NCI-H748 (cell line): ENCODE results near the gene USP9X.
"Not testable (repeated sequence)": the region's sequence is repeated elsewhere in the genome, so short reads cannot be mapped to it uniquely, and the experiment has no call there.

Source experiments
- DNase-seq: peaks from one replicate; lab custom pipeline; 2025; ENCODE audit not compliant: unreplicated experiment; lab: John Stamatoyannopoulos, UW

Gene USP9X

DNA sequence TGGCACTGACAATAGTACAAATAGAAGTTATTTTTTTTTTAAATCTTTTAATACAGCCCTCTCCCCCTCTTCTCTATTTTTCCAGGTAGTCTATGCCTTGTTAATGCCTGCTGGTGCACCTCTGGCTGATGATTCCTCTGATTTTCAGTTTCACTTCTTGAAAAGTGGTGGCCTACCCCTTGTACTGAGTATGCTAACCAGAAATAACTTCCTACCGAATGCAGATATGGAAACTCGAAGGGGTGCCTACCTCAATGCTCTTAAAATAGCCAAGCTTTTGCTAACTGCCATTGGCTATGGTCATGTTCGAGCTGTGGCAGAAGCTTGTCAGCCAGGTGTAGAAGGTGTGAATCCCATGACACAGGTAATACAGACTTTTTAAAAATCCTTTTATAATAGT lies 99.1 kb downstream of the USP9X start:
- no peak for DNase-seq

DNA sequence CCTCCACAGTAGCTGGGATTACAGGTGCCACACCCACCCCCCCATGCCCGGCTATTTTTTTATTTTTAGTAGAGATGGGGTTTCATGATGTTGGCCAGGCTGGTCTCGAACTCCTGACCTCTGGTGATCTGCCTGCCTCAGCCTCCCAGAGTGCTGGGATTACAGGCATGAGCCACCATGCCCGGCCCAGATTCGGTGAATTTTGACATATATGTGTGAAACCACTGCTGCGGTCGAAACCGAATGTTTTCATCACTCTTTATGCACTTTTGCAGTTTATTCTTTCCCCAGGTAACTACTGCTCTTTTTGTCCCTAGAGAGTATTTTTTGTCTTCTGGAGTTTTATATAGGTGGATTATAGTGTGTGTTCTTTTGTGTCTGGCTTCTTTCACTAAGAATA lies 101.7 kb downstream of the USP9X start:
- DNase-seq, result not testable (repeated sequence)

DNA sequence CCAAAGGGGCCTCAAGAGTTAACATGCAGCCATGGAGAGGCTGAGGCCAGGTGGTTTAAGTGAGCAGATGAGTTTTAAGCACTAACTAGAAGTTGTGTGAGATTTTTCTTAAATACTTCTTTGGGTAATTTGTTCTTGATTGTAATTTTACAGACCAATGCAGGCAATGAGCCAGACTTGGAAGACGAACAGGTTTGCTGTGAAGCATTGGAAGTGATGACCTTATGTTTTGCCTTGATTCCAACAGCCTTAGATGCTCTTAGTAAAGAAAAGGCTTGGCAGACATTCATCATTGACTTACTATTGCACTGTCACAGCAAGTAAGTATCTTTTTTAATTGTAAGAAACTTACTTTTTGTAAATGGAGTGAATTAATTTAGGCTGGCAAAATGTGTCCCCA lies 103.9 kb downstream of the USP9X start:
- DNase-seq, result no peak

DNA sequence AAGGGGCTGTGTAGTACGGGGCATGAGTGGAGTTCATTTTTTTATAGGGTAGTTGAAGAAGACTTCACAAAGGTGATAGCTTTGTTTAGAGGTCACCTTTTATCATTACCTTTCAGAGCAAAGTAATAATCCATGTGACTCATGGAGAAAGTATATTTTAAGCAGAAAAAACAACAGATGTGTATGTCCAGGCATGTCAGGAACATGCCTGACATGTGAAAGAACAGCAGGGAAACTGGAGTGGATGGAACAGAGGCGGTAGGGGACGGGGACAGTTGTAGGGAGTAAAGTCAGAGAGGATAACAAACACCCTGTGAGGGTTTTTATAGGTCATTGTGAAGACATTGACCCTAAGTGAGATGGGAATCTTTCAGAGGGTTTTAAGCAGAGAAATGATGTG lies 107.6 kb downstream of the USP9X start:
- DNase-seq, result no peak

DNA sequence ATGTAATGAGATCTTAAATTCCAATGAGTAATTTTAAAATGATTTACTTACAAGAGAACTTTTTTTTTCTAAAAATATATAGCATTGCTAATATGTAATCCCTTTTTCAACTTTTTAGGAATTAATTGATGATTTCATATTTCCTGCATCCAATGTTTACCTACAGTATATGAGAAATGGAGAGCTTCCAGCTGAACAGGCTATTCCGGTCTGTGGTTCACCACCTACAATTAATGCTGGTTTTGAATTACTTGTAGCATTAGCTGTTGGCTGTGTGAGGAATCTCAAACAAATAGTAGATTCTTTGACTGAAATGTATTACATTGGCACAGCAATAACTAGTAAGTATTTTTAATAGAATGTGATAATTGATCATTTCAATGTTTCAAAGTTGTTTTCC lies 113.2 kb downstream of the USP9X start:
- no peak for DNase-seq

DNA sequence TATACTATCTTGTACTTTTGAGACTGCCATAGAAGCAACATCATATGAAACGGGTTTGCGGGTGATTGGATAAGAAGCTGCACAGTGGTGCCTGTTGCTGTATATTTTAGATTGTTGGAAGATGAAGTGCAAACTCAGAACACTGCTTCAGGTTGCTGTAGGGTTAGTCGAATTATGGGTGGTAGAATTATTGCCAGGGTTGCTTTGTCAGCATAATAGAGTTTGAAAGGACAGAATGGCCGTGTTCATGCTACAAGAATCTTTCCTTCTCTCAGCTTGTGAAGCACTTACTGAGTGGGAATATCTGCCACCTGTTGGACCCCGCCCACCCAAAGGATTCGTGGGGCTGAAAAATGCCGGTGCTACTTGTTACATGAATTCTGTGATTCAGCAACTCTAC lies 115.5 kb downstream of the USP9X start:
- no peak for DNase-seq

DNA sequence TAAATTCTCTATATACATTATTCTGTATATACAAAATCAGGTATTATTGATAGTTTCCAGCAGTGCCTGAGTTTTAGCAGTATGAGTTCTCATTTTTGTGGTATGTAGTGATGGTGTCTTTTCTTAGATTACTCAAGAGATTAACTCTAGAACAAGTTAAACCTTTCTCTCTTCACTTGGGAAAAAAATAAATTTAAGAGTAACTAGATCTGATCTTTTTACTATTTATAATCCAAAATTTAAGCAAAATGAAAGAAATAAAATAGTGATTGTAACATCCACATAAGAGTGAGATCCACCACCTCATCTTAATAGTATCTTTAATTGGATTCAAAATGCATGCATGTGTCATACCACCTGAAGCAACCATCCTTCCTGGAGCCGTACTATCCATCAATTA lies 124.6 kb downstream of the USP9X start:
- DNase-seq, result no peak

DNA sequence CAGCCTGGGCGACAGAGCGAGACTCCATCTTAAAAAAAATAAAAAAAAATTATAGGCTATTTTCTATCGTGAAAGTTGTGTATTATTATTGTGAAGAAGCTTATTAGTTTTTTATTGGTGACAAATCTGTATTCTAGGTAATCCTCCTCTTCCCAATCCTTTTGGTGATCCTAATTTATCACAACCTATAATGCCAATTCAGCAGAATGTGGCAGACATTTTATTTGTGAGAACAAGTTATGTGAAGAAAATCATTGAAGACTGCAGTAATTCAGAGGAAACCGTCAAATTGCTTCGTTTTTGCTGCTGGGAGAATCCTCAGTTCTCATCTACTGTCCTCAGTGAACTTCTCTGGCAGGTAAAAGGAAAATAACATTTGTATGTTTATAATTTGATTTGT lies 139.4 kb downstream of the USP9X start:
- DNase-seq, result no peak

DNA sequence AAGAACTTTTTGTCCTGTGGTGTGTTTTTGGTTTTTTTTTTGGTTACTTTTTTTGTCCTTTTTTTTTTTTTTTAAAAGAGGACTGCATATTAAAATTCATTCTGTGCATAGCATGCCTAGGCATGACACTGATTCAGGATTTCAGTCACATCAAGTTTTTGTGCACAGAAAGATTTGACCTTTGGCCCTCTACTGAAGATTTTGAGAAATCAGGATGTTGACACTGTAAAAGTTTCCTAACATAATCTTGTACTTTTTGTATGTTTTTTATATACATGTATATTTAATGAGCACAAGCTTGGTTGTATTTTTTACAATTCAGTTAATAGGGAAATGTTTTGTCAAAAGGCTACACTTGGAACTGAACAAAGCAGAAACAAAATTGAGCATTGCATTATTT lies 148.7 kb downstream of the USP9X start:
- no peak for DNase-seq

DNA sequence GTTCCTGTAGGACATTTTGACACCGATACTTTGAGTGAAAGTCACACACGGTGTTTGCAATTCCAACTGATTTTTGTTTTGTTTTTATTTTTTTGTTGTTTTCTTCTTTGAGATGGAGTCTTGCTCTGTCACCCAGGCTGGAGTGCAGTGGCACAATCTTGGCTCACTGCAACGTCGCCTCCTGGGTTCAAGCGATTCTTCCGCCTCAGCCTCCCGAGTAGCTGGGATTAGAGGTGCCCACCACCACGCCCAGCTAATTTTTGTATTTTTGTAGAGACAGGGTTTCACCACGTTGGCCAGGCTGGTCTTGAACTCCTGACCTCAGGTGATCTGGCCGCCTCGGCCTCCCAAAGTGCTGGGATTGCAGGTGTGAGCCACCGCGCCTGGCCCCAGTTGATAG lies 149.2 kb downstream of the USP9X start:
- DNase-seq, result not testable (repeated sequence)

DNA sequence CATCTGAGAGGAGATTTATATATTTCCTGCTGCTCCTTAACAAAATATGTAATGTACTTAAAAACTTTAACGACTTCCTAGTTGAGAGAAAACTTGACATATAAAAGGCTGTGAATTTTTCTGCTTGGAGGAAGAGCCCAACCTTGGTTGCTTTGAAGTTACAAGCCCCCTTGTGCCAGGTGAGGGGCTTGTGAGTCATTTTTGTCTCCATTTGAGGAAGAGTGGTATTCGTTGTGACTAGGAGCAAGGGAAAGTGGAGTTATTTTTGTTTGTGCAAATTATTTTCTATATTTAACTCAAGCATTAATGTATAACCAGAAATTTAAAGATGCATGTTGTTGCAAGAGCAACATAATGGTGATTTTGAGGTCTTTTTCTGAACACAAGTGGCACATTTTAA lies 149.7 kb downstream of the USP9X start:
- no peak for DNase-seq

DNA sequence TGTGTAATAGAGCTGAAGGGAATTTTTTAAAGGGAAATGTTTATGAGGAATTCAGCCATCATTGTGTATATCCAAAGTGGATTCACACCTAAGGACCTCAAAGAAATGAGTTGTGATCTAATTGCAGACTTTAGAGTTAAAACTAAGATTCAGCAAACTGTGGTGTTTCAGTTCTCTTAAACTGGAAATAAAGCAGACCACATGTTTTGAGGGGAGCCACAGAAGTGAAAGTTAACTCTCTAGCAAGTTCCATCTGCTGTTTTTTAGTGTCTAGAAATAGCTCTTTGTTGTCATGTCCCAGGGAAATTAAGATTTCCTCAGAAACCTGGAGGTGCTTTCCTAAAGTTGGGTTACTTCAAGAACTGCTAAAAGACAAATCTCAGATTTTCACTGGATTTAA lies 151.4 kb downstream of the USP9X start:
- DNase-seq, result no peak

DNA sequence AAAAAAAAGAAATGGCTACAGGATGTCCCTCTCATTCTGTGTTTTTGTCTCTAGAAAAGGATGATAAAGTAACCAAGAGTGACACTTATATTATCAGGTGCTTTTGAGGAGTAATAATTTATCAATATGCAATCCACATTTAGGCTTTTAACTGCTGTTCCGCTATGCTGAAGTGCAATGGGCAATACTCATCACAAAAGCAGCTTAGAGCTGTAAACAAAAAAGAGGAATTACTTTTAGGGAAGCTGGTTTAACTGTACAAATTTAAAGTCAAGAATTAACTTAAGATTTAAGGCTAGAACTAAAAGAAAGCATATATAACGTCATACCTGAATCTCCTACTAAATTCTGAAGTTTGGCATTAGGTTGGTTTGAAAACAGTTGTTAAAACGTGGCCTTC lies 155.3 kb downstream of the USP9X start:
- no peak for DNase-seq

DNA sequence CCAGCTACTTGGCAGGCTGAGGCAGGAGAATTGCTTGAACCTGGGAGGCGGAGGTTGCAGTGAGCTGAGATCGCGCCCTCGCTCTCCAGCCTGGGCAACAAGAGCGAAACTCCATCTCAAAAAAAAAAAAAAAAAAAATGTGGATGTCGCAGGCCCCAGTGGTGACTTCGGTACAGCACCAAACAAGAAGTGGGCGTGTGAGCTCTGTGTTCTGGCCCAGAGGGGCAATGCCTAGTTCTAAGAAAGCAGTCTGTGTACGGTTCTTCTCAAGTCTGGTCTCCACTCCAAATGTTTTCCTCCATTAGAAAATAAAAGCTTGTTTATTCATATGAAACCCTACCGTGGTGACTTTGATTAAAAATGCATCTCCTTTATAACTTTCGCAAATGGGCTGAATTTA lies 156.7 kb downstream of the USP9X start:
- DNase-seq, result no peak

DNA sequence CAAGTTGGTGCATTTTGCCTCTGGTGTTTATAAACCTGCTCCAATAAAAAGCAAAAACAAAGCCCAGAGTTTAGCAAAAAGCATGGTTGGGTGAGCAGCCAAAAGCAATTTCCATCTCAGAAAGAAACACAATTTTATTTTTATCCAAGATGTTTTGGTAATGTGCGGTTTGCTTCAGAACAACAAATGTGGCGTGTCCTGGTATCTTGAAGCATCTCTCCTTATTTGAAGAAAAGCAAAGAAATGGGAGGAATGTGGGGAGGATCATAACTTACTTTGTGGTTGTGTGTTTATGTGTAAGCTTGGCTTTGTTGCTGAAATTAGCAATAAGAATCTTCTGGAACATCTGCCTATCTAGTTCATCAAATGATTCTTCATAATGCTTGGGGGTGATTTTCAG lies 160.4 kb downstream of the USP9X start:
- no peak for DNase-seq

DNA sequence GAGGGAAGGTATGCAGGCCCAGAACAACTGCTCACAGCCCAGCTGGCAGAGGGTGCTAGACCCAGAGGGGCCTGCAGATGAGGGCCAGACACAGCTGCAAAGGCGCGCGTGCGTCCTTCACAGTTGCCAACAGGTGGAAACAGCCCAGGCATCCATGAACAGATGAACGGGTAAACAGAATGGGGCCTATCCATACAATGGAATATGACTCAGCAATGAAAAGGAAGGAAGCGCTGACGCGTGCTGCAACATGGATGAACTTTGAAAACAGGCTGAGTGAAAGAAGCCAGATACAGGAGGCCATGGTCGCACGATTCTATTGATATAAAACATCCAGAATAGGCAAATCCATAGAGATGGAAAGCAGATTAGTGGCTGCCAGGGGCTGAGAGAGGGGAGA lies 165.6 kb downstream of the USP9X start:
- no peak for DNase-seq

DNA sequence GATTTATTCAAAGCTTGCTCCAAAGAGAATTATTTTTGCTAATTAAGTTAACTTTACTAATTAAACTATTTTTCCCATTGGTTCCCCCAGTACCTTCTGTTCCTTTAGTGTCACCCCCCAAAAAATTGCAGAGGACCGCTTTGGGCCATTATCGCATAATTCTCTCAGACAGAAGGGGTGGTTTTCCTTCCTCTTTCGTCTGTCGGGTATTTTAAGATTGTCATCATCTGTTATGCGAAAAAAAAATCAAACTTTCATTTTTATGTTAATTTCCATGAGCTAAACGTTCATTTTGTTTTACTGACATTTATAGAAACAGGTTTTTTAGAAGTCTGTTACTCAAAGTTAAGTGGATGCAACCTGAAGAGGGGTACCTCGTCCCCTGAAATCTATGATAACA lies 172.6 kb downstream of the USP9X start:
- no peak for DNase-seq

DNA sequence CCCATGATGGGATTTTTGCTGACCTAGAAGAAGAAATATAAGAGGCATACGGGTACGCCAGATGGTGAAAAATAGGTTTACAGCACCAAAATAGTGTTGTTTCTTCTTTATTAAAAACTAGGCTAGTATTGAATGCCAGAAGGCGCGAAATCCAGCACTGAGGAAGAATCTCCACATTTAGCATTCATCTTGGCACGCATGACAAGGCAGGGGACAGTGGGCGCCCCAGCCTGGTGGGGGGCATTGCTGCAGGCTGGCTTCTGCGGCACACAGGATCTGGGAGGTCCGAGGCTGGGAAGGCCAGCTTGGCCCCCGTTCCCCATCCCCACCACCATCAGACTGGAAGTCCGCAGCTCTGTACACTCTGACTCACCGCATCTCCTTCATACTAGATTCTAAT lies 173.0 kb downstream of the USP9X start:
- DNase-seq, result no peak

DNA sequence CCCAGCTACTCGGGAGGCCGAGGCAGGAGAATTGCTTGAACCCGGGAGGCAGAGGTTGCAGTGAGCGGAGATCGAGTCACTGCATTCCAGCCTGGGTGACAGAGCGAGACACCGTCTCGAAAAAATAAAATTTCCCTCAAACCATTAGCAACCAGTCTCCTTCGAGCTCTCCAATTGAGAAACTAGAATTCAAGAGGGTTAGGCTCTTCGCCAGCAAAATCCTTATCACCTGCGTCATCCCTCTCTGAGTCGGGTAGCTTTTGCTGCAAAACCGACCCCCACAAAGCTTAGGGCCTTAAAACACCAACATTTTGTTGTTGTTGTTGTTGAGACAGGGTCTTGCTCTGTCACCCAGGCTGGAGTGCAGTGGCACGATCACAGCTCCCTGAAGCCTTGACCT lies 173.6 kb downstream of the USP9X start:
- no peak for DNase-seq

DNA sequence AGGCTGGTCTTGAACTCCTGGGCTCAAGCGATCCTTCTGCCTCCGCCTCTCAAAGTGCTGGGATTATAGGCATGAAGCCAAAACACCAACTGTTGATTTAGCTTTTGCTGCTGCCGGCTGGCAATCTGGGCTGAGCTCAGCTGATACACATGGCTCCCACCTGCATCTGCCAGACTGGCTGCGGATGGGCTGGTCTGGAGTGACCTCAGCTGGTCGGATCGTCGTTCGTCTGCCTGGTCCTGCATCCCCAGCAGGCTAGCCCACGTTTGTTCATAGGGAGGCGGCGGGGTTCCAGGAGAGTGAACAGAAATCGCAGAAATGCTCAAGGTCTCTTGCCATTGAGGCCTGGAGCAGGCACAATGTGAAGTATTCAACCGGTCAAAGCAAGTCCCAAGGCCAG lies 174.3 kb downstream of the USP9X start:
- no peak for DNase-seq

DNA sequence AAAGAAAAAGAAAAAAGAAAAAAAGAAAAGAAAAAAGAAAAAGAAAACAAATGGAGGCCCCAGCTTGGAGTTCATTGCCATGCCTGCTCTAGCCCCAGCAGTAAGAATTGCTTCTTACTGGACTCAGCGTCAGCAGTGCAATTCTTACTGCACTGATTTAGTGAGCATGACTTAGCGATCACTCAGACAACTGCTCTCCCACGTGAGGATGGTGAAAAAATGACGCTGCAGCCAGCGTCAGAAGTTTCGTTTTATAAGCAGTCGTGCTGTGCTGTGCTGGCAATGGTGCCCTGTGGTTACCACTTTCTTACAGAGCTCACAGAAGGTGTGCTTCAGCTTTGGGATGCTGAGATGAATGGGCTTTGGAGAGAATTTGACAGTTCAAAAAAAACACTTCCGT lies 180.4 kb downstream of the USP9X start:
- DNase-seq, result no peak

DNA sequence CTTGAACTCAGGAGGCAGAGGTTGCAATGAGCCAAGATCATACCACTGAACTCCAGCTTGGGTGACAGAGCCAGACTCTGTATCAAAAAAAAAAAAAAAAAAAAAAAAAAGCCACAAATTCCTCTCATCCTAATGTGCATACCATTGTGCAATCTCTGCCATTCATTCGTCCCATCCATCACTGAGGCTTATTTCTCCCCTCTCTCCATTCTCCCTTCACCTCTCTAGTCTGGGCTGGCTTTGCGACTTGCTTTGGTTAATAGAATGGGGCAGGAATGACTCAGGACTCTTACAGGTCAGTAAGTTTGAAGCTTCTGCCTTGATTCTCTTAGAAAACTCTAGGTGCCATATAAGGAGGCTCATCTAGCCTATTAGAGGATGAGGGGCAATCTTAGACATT lies 188.4 kb downstream of the USP9X start:
- no peak for DNase-seq

DNA sequence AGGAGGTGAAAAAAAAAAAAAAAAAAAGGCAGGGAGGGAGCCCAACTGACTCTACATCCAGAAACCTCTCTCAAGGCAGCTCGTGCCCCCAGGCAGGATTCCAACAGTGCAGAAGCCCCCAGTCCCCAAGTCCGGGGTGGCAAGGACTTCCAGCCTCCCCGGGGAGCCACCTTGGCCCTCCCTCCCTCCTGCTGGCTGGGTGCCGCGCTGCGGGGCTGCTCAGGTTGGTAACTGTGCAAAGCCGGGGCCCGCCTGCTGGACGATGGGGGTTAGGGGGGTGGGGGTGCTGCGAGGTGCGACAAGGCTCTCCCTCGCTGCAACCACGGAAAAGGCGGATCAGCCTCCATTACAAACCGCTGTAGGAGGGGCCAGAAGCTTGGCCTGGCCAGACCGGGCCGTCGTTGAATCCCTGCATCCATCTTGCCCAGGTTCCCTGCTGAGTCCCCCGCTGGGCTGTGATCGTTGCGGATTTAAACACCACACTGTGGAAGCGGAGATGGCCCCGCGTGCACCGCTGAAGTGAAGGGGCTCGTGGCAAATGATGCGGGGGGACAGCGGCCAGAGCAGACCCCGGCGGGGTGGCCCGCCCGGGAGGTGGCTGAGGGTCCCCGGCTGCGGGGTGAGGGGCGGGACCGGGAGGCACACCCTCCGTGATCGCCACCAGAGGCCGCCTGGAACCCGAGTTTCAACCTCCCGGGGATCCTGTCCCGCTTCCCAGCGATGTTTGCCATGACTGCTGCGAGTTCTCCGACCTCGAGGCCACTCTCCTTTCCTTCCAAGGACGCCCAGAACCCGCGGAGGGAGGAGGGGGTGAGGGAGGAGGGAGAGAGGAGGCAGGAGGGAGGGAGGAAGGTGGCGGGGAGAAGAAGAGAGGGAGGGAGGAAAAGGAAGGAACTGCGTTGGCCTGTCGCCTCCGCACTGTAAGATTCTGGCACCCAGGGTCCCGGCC lies 190.7 kb downstream of the USP9X start:
- DNase-seq, result peak; percentile 60
